SK-N-MC (cell line): ENCODE results near the gene PRKN.

ENCODE experiments used
- EZH2 ChIP-seq: fragments of 200-600 bp; sonication (generic); IDR thresholded peaks from one replicate; pipeline ENCODE4 v1.6.1; 2017; ENCODE audit warnings: antibody characterized with exemption
- POLR2AphosphoS5 ChIP-seq: IDR thresholded peaks from 2 replicates; pipeline ENCODE4 v1.6.1; 2012; ENCODE audit warnings: mild to moderate bottlenecking, low read depth, low read length, borderline replicate concordance

DNA sequence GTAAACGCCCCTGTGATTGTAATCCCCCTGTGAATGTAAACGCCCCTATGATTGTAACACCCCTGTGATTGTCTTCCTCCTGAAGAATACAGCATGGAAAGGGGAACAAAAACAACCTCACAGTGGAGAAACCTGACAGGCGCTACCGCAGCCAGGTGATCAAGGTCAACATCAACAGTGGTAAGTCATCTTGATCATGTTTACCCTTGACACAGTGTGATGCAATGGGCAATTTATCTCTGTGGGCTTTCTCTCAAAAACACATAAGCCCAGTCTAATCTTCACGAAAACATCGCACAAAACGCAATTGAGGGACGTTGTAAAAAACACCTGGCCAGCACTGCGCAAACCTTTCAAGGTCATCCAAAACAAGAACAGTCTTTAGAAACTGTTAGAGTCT, 277.2 kb downstream of the PRKN start:
- TF ChIP-seq EZH2, result no peak
- no peak for TF ChIP-seq POLR2AphosphoS5
